Measurements from ENCODE around the gene USP6.
A peak's percentile ranks its signal among the peaks of the same experiment; 100 is the strongest.
"Not testable (repeated sequence)": the region's sequence is repeated elsewhere in the genome, so short reads cannot be mapped to it uniquely, and the experiment has no call there.

USP6 gene

GRCh38 chr17:5115673-5116651, at the start of gene USP6:
TSS of gene USP6 (plus strand) at chr17:5116032. CDS start at chr17:5130368, 14,336 bp downstream.
- DNase-seq: no peak

DNA sequence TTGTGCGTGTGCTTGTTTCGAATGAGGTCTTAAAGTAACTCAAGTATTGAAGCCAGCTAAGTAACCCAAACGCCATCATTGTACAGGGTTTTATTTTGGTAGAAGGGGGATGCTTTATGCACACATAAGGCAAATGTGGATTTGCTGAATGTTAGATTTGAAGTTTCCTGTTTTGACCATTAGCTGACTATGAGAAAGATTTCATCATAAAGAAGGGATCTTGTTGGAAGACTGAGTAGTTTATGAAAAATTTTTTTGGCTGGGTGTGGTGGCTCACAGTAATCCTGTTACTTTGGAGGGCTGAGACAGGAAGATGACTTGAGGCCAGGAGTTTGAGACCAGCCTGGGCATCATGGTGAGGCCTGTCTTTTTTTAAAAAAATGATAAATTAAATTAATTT, 47.6 kb upstream of the USP6 start:
- DNase-seq: no peak

DNA sequence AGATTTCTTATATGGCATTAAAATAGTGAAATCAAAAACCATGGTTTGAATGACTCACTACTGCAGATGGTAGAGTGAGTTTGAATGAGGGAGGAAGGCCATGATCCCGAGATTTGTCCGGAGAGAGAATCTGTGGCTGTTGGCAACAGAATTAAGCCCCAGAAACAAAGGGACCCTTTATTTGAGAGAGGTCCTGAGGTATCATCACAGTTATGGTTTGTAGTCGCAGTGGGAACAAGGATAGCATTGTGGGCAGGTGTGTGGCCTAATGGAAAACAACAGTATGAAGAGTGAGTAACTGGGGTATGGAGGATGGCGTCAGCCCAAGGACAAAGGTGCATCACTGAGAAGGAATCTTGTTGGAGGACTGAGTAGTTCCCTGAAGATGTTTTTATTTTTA, 46.1 kb upstream of the USP6 start:
- no peak for DNase-seq

GRCh38 chr17:5075472-5075871, 40.4 kb upstream of the USP6 start:
- not testable (repeated sequence) for DNase-seq

- DNase-seq: not testable (repeated sequence)
These were observed 38.6 kb upstream of the USP6 start for GRCh38 chr17:5077275-5077674.

DNA sequence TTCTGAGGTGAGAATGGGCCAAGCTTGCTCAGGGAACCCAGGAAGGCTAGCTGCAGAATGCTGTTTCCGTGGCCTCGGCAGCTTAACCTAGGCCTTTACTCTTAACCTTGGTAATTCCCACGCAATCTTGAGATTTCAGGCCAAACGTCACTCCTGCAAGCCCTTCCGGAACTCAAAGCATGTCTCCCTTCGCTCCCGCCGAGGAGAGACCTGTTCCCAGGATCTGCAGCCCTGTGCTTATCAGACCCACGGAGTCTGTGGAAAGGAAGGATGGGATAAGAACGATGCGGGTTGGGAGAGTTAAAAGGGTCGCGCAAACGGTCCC, 38.1 kb upstream of the USP6 start:
- DNase-seq: no peak

GRCh38 chr17:5078106-5079028, 37.5 kb upstream of the USP6 start, which contains the start of gene ZFP3:
TSS of gene ZFP3 (plus strand) at chr17:5078467. CDS start at chr17:5091505, 13,038 bp downstream.
- DNase-seq: peak; percentile 69

GRCh38 chr17:5080591-5080990, 35.2 kb upstream of the USP6 start:
- DNase-seq: no peak

GRCh38 chr17:5092218-5093010, 23.4 kb upstream of the USP6 start:
- no peak for DNase-seq

DNA sequence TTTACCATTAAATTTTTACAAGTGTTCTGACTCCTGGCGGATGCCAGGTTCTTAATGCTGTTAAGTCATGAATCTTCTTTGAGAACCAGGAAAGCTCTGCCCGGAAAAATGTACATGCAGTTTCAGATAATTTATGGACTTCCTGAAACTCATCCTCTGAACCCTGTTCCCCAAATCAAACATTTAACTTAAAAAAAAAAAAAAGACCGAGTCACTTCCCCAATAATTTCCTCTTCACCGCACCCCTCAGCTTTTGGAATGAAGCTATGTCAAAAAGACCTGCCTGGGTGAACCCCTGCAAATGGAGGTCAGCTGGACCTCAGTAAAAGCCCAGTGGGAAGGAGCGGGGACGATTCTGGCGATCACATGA, 19.1 kb upstream of the USP6 start:
- no peak for DNase-seq

GRCh38 chr17:5097101-5097834, 18.6 kb upstream of the USP6 start:
- peak; percentile 6 for DNase-seq

DNA sequence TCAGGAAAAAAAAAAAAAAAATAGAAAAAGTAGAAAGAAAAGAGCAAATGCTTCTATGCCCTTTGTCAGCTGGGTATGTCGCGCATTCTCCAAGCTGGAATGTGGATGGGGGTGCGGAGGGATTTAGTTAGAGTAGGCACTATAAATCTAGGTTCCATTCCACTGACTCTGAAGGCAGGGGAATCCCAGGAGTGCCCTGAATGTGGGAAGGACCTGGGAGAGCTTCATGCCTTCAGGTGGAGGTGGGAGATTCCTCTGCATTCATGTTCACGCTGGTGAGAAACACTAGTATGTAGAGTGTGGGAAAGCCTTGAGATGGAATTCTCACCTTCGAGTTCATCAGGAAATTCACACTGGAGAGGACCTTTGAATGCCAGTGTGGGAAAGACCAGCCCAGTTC, 16.6 kb upstream of the USP6 start:
- no peak for DNase-seq

GRCh38 chr17:5100832-5101231, 15.0 kb upstream of the USP6 start:
- DNase-seq: no peak

GRCh38 chr17:5110816-5111215, 5.0 kb upstream of the USP6 start:
- DNase-seq: no peak

GRCh38 chr17:5111402-5112204, 4.2 kb upstream of the USP6 start, which contains the start of gene ZNF232:
TSS of gene ZNF232 (minus strand) at chr17:5111878. CDS start at chr17:5111822, 56 bp downstream.
- DNase-seq: peak; percentile 62

GRCh38 chr17:5118219-5118618, 2.4 kb downstream of the USP6 start:
- DNase-seq: no peak

GRCh38 chr17:5120036-5120435, 4.2 kb downstream of the USP6 start:
- no peak for DNase-seq

DNA sequence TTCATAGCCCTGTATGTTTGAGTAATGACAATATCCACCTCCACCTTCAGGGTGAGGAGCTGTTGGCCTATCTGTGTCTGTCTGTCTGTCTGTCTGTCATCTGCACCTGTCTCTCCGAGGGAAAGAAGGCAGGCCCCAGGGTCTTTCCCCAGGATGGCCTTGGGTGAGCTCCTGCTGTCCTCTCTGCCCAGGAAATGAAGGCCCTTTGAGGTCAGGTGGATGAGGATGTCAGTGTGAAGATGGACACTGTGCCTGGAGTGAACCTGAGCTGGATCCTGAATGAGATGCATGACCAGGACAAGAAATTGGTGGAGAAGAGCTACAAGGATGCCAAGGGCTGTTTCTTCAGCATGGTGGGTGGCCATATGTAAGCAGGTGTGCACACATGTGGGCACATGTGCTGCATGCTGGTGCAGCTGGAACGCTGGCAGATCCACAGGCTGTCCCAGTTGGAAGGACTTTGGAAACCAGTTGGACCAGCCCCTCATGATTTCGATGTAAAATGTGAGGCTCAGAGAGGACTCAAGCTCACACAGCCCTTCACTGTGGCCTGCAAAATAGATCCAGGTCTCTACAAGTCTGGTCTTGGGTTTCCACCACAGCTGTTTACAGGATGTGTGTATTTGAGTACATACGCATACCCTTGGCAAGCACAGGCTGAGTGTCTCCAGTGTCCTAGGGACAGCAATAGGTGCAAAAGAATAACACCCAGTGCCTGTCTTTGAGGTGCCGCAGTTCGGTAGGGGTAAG, 4.8 kb downstream of the USP6 start:
- DNase-seq: not testable (repeated sequence)

DNA sequence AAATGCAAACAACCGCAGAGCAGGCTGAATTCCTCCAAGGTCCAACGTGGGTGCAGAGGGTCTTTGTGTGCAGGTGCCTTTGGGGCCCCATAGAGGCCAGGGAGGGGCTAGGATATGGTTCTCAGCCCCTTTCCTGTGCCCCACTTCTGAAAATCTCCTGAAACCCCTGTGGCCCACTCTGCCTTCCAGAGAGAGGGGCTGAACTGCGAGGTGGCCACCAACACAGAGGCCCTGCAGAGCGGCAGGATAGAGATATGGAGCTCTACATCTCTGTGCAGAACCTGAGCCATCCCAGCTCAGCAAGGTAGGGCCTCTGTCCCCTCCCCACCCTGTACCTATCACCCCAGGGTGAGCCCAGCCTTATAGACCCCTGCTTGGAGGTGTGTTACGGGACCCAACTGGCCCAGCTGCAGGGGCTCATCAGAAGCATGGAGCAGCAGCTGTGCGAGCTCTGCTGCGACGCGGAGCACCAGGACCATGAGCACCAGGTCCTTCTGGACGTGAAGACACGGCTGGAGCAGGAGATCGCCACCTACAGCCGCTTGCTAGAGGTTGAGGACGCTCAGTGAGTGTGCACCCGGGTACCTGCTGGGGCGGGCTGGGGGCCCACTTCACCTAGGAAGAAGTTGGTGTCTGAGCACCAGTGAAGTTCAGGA, 5.5 kb downstream of the USP6 start:
- DNase-seq: no peak

GRCh38 chr17:5122056-5122455, 6.2 kb downstream of the USP6 start:
- DNase-seq: not testable (repeated sequence)
